GM18508 (cell line): ENCODE results near the gene ARL5C.
"Not testable (repeated sequence)": the region's sequence is repeated elsewhere in the genome, so short reads cannot be mapped to it uniquely, and the experiment has no call there.

Experiments
- ATAC-seq: cut with Tn5 transposase; IDR thresholded peaks from one replicate; pipeline ENCODE4 v1.9.1; 2021; ENCODE audit warnings: moderate number of reproducible peaks; ENCODE audit not compliant: insufficient read depth, unreplicated experiment

Gene ARL5C

DNA sequence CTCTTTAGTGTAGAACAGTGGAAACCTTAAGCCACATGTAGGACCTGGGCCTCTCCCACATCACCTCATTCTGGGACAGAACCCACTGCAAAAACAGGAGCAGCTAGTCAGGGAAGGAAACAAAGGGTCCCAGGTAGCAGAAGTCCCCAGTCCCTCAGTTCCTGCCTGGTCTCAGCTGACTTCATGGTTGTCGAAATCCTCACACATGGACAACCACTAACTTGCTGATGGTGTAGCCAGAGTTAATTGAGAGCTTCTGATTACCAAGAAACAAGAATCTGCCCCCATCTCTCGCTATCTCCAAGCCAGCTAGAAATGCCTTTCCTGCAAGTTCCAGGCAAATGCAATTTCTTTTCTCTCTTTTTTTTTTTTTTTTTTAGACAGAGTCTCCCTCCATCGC, 3.6 kb upstream of the ARL5C start:
- ATAC-seq, result no peak

DNA sequence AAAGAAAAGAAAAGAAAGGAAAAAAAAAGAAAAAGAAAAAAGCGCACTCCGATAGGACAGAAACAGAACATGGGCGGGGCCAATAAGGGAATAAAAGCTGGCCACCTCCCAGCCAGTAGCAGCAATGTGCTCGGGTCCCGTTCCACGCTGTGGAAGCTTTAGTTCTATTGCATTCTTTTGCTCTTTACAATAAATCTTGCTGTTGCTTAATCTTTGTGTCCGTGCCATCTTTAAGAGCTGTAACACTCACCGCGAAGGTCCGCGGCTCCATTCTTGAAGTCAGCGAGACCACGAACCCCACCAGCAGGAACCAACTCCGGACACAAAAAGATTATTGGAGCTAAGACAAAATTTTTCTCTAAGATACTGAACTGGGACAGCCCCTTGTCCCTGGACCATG, 3.1 kb upstream of the ARL5C start:
- ATAC-seq, result no peak

GRCh38 chr17:39168503-39168902, 2.5 kb upstream of the ARL5C start:
- ATAC-seq, result not testable (repeated sequence)

GRCh38 chr17:39167476-39167875, 1.5 kb upstream of the ARL5C start:
- no peak for ATAC-seq

- no peak for ATAC-seq
These were observed 725 bp upstream of the ARL5C start for GRCh38 chr17:39166437-39167335.

DNA sequence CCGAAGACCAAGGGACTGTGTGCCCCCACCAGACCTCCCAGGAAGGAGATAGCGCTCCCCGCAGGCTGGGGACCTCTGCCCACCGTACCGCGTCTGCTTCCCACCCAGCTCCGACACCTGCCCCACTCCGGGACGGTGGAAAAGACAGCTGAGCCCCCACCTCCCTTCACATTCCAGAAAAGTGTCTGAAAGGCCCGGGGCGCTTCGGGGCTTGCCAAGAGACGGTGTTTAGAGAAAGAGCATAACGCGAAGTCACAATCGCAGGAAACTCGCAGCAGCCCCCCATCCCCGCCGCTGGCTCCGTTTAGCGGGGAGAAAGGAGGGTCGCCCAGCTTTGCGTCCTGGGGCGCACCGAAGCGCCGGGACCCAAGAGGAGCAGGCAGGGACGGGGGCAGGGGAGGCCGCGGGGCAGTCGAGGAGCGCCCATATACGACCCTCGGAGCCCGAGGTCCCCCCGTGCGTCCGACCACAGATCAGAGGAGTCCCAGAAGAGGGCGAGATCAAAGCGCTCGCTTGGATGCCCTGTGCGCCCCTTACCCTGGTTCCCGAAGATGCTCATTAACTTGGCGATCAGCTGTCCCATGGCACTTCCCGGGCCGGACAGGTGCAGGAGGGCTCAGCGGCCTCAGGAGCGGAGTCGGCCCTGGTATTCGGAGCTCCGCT, 652 bp downstream of the ARL5C start:
- ATAC-seq, result no peak

DNA sequence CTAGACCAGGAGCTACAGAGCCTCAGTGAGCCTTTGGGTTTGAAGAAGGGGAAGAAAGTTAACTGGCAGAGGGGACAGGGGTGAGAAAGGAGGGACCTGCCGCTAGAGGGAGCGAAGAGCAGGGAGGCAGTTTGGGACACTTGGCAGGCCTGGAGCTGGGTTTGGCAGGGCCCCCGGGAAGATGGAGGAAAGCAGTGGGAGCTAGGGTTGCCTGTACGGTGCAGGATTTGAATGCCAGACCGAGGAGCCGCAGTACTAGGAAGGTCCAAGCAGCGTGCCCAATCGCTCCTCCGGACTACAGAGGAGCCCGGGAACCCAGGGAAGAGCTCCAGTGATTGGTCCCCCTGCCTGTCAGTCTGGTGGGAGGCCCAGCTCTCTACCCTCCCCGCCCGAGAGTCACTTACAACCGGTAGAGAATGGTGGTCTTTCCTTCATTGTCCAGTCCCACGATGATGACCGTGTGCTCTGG, 1.3 kb downstream of the ARL5C start:
- no peak for ATAC-seq

DNA sequence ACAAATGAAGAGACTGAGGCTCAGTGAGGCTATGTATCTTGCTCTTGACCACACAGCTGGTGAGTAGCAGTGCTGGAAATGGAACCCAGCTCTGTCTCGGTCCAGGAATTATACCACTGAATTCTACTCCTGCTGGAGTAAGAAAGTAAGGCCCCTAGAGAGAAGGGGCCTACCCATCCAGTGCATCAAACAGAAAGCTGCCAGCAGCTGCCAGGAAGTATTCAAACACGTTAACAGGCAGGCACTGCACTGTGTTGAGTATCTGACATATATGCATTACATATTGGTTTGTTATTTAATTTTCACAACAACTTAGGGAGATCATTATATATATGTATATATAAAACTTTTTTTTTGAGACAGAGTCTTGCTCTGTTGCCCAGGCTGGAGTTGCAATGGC, 4.0 kb downstream of the ARL5C start:
- no peak for ATAC-seq

DNA sequence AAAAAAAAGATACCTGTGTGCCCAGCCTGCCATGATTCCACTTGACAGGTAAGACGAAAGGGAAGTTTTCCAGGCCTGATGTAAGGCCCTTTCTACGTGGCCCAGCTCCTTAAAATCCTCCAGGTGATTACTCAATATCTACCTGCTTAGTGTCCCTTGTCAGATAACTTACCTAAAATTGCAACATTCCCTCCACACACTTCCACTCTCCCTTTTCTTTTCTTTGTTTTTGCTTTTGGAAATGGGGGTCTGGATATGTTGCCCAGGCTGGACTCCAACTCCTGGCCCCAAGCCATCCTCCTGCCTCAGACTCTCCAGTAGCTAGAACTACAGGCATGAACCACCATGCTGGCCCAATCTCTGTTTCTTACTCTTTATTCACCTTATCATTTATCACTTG, 7.3 kb downstream of the ARL5C start:
- no peak for ATAC-seq

GRCh38 chr17:39156491-39156890, 9.5 kb downstream of the ARL5C start:
- ATAC-seq, result no peak

DNA sequence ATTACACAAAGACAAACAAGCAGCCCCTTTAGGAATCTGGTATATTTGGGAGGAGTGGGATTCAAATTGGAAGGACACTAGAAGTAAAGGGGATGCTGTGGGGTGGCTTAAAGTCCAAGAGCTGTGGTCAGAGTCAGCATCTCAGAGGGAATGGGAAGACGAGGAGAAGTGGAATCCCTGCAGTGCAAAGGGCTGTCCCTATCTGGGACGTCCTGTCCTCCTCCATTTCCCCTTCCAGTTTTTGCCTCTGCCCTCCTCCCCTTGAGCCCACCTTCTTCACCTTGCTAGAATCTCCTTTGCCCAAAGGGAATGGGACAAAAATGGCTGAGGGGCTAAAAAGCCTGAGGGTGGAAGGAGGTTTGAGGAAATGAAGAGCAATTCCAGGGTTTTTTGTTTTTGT, 10.3 kb downstream of the ARL5C start:
- ATAC-seq, result no peak

DNA sequence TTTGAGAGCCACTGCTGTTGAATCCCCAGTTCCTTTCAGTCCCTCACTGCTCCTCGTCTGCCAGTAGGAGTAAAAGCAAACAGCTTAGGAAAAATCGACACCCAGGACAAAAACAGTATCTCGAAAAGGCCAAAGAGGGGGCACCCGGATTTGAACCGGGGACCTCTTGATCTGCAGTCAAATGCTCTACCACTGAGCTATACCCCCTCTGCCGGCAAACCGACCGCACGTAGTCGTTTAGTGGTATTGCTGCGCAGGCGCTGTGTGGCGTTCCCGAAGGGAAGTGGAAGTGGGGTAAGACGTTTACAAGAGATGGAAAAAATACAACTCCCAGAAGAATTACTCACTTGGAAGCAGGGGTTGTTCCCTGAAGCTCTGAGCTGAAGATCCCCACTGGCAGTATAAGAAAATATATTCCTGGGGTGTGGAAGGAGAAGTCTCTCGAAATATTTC, 12.3 kb downstream of the ARL5C start:
- ATAC-seq, result no peak

- ATAC-seq, result no peak
These were observed 13.8 kb downstream of the ARL5C start for GRCh38 chr17:39151943-39152818.

- ATAC-seq, result no peak
These were observed 14.6 kb downstream of the ARL5C start, which contains the start of gene PLXDC1 for GRCh38 chr17:39151150-39151942. Gene PLXDC1, minus strand, starts transcription at chr17:39151637. Its CDS starts 200 bp downstream, at chr17:39151437.

DNA sequence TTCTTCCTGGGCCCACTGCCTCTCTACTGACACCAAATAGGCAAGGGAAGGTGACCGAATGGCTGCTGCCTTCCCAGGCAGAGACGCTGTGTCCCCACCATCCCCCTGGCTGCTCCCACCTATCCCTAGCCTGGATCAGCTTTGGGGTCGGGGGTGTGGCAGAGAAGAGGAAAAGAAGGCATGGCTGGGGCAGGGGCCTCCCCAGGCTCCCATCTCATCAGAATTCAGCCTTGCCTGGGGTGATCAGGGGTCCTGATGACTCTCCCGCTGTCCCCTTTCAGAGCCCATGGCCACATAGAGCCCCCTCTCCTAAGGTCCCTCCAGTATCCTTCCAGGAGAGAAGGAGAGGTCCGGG, 15.2 kb downstream of the ARL5C start:
- no peak for ATAC-seq

DNA sequence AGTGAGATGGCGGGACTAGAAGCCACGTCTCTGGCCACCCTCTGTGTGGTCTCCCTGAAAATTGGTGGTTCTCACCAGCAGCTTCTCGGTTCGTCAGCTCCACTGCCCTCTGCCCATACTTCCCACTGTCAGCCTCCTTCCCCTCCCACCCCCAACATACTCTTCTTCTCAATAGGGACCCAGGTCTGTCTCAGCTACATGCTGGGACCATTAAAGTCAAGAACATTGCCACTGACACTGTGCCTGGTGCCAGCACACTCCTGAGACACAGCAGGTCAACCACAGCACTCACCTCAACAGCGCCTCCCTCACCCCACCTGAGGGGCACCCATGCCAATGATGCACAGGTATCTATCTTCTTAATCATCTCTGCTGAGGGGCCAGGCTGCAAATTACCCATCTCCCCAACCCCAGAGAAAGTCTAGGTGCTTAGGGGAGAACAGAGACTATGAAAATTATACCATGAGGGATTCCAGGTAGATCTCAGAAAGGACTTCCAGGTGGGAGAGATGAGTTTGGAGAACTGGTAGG, 15.8 kb downstream of the ARL5C start:
- no peak for ATAC-seq

DNA sequence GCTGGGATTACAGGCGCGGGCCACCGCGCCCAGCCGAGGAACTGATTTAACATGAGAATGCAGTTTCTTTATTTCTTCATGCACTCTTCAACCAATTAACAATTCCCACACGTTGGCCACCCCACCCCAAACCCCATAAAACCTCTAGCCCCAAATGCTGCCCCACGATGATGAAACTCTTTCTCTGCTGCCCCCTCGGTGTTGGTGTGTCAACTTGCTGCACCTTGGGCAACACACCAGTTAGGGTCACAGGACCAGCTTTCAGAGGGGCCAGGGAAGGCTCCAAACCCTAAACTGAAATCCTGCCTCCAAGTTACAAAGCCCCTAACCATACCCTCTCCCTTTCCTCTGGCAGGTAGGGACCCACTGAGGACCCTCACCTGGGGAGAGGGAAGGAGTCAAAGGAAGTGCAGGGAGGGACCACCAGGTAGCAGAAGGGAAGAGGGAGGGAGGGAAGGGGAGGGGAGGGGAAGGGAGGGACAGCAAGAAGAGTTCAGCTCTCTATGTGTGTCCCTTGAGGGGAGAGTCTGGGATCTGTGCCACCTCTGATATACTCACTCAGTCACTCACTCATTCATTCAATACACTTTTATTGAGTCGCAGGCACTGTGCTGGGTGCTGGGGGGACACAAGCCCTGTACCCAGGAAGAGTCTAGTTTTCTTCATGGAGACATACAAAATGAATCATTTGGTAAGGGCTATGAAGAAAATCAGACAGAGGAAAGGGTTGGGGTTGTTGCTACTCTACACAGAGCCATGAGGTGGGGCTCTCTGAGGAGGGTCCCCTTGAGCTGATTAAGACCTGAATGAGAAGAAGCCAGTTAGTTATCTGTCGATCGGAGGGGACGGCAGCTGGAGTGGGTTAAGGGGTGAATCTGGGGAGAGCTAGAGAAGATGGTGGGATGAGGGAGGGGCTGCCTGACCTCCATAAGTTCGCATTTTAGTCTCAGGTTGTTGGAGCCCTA, 18.5 kb downstream of the ARL5C start:
- ATAC-seq, result no peak

DNA sequence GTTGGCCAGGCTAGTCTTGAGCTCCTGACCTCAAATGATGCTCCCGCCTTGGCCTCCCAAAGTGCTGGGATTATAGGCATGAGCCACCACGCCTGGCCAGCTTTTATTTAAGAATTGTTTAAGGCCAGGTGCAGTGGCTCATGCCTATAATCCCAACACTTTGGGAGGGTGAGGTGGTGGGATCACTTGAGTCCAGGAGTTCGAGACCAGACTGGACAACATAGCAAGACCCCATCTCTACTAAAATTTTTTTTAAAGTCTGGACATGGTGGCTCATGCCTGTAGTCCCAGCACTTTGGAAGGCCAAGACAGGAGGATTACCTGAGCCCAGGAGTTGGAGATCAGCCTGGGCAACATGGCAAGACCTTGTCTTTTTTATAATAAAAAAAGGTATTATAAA, 19.7 kb downstream of the ARL5C start:
- no peak for ATAC-seq
